HepG2 (cell line): ENCODE results near the gene MYO5B. TPM values are rescaled to one million over a fixed set of nuclear protein-coding genes. Genes with fewer than 3 reads are reported as not detected.

Experiments used
- ATAC-seq: fragments of 200-7000 bp; cut with Tn5 transposase; 3 replicates; pipeline ENCODE4 v1.9.1; 2020; ENCODE audit warnings: mild to moderate bottlenecking, moderate library complexity
- BruUV-seq: library from RNA; stranded (reverse); fragments of 400-500 nt; replicated peaks from 2 replicates; lab custom pipeline; 2021; lab: Mats Ljungman, UMichigan
- CTCF ChIA-PET: fragments of 300-600 bp; formaldehyde crosslinking; extraction: SDS; loops from one replicate; lab custom pipeline; 2021; ENCODE audit warnings: low total read pairs, inconsistent platforms, low intra/inter-chr PET ratio; lab: Yijun Ruan, JAX
- POLR2A ChIA-PET: fragments of 350-600 bp; sonication (Branson Sonifier 250); formaldehyde crosslinking; loops from one replicate; lab custom pipeline; 2020; ENCODE audit warnings: antibody characterized with exemption, inconsistent platforms; lab: Yijun Ruan, JAX
- DNase-seq: peaks from one replicate; pipeline ENCODE4 v3.0.0-alpha.2; 2015; ENCODE audit warnings: low spot score
- FAIRE-seq: peaks from 3 replicates; lab custom pipeline; 2011; peaks lifted over from hg19 to GRCh38; lab: Jason Lieb, UNC
- H2AFZ ChIP-seq: one replicate; pipeline ENCODE4 v1.6.1; 2011; ENCODE audit warnings: low read length, inconsistent platforms
- H3K27ac ChIP-seq: fragments of 300-600 bp; 3 replicates; pipeline ENCODE4 v1.8.0; 2011; ENCODE audit warnings: mixed run types, mild to moderate bottlenecking, mixed read lengths, low read length, inconsistent platforms; ENCODE audit not compliant: insufficient read depth; ENCODE audit errors: extremely low read length
- H3K27me3 ChIP-seq, 2 experiments: fragments of 200-600 bp in 1 of 2; 2 replicates in 1 of 2; 3 replicates in 1 of 2; pipeline versions ENCODE4 v1.6.0 to v1.8.0; 2011; ENCODE audit warnings: low read length in 2 of 2, mild to moderate bottlenecking in 2 of 2, moderate library complexity in 2 of 2, inconsistent platforms in 1 of 2; ENCODE audit not compliant: insufficient read depth in 2 of 2, control insufficient read depth in 1 of 2
- H3K36me3 ChIP-seq, 2 experiments: fragments of 200-600 bp in 1 of 2; replicated peaks in 1 of 2; 2 replicates in 1 of 2; 3 replicates in 1 of 2; pipeline versions ENCODE4 v1.5.1 to v1.8.0; 2011; ENCODE audit warnings: low read length in 2 of 2, inconsistent platforms in 1 of 2; ENCODE audit not compliant: insufficient read depth in 2 of 2, control insufficient read depth in 1 of 2
- H3K4me1 ChIP-seq: 2 replicates; pipeline ENCODE4 v1.5.1; 2012; ENCODE audit warnings: low read length, inconsistent platforms; ENCODE audit not compliant: insufficient read depth
- H3K4me2 ChIP-seq: 2 replicates; pipeline ENCODE4 v1.6.0; 2011; ENCODE audit warnings: low read depth, low read length, inconsistent platforms
- H3K4me3 ChIP-seq, 3 experiments: fragments of 200-600 bp in 1 of 3; sonication (generic), shearing (Covaris generic) in 1 of 3; replicated peaks in 1 of 3; 2 replicates each; pipeline ENCODE4 v1.5.1; 2011 to 2016; ENCODE audit warnings: low read length in 3 of 3, inconsistent platforms in 2 of 3, low read depth in 2 of 3, mild to moderate bottlenecking in 2 of 3, control low read depth in 1 of 3, mixed read lengths in 1 of 3; ENCODE audit not compliant: insufficient read depth in 1 of 3
- H3K79me2 ChIP-seq: one replicate; pipeline ENCODE4 v1.6.1; 2011; ENCODE audit warnings: low read length, inconsistent platforms; ENCODE audit not compliant: insufficient read depth
- H3K9ac ChIP-seq: 2 replicates; pipeline ENCODE4 v1.6.0; 2011; ENCODE audit warnings: mild to moderate bottlenecking, low read depth, low read length, inconsistent platforms; ENCODE audit not compliant: insufficient read depth
- H3K9me3 ChIP-seq: 2 replicates; pipeline ENCODE4 v1.5.1; 2012; ENCODE audit warnings: mild to moderate bottlenecking, low read length
- H4K20me1 ChIP-seq: 2 replicates; pipeline ENCODE4 v1.6.0; 2011; ENCODE audit warnings: inconsistent platforms, mild to moderate bottlenecking, low read length, moderate library complexity; ENCODE audit not compliant: insufficient read depth
- GATA4 ChIP-seq: sonication (generic); IDR thresholded peaks from 2 replicates; pipeline ENCODE4 v1.6.1; 2016; ENCODE audit warnings: antibody characterized with exemption, low read depth, borderline replicate concordance
- KLF9 ChIP-seq: IDR thresholded peaks from 2 replicates; pipeline ENCODE4 v1.6.1; 2016; ENCODE audit warnings: low read depth
- MBNL3 ChIP-seq: fragments of 250-450 bp; sonication (Bioruptor Pico); conservative IDR thresholded peaks from 2 replicates; pipeline ENCODE4 v1.8.0; 2022; ENCODE audit warnings: mild to moderate bottlenecking, inconsistent platforms
- POLR2A ChIP-seq, 2 experiments: IDR thresholded peaks; 2 replicates each; pipeline ENCODE4 v1.6.1; 2011; ENCODE audit warnings: low read depth in 2 of 2, low read length in 2 of 2, mild to moderate bottlenecking in 1 of 2, moderate library complexity in 1 of 2; ENCODE audit not compliant: insufficient read depth in 1 of 2
- RXRA ChIP-seq: sonication (generic); formaldehyde crosslinking; IDR thresholded peaks from 2 replicates; pipeline ENCODE4 v1.5.1; 2020; ENCODE audit warnings: missing genetic modification reagents
- SMAD3 ChIP-seq: sonication (generic); formaldehyde crosslinking; IDR thresholded peaks from 2 replicates; pipeline ENCODE4 v1.4.0; 2020; ENCODE audit warnings: missing genetic modification reagents
- SUZ12 ChIP-seq: fragments of 150-350 bp; IDR thresholded peaks from 2 replicates; pipeline ENCODE4 v1.6.1; 2014; ENCODE audit warnings: low read depth, low read length
- TEAD2 ChIP-seq: sonication (generic); formaldehyde crosslinking; IDR thresholded peaks from 2 replicates; pipeline ENCODE4 v1.9.0; 2021; ENCODE audit warnings: missing genetic modification reagents
- ZBTB38 ChIP-seq: sonication (generic); formaldehyde crosslinking; IDR thresholded peaks from 2 replicates; pipeline ENCODE4 v1.5.1; 2020; ENCODE audit warnings: mild to moderate bottlenecking, missing genetic modification reagents
- ZEB1 ChIP-seq: IDR thresholded peaks from 2 replicates; pipeline ENCODE4 v1.6.1; 2012; ENCODE audit warnings: mild to moderate bottlenecking, low read depth, inconsistent platforms; ENCODE audit not compliant: insufficient replicate concordance
- ZFP41 ChIP-seq: sonication (generic); formaldehyde crosslinking; IDR thresholded peaks from 2 replicates; pipeline ENCODE4 v1.4.0; 2020; ENCODE audit warnings: mild to moderate bottlenecking, missing genetic modification reagents, borderline replicate concordance
- ZIK1 ChIP-seq: sonication (generic); formaldehyde crosslinking; IDR thresholded peaks from 2 replicates; pipeline ENCODE4 v1.5.0; 2020; ENCODE audit warnings: mild to moderate bottlenecking, low read depth, missing genetic modification reagents, borderline replicate concordance
- ZNF274 ChIP-seq: sonication (generic); formaldehyde crosslinking; IDR thresholded peaks from 2 replicates; pipeline ENCODE4 v1.5.1; 2020; ENCODE audit warnings: mild to moderate bottlenecking, missing genetic modification reagents
- ZNF331 ChIP-seq: sonication (generic); formaldehyde crosslinking; IDR thresholded peaks from 2 replicates; pipeline ENCODE4 v1.4.0; 2020; ENCODE audit warnings: missing genetic modification reagents
- ZNF598 ChIP-seq: sonication (generic); formaldehyde crosslinking; IDR thresholded peaks from 2 replicates; pipeline ENCODE4 v1.5.1; 2020; ENCODE audit warnings: mild to moderate bottlenecking, missing genetic modification reagents, borderline replicate concordance
- ZNF616 ChIP-seq: sonication (generic); formaldehyde crosslinking; IDR thresholded peaks from 2 replicates; pipeline ENCODE4 v1.5.0; 2020; ENCODE audit warnings: low read depth, mild to moderate bottlenecking, missing genetic modification reagents
- ZNF652 ChIP-seq: IDR thresholded peaks from 2 replicates; pipeline ENCODE4 v1.6.1; 2016; ENCODE audit warnings: low read depth, borderline replicate concordance
- ZNF841 ChIP-seq: sonication (generic); formaldehyde crosslinking; IDR thresholded peaks from 2 replicates; pipeline ENCODE4 v1.8.1; 2023; ENCODE audit warnings: missing genetic modification reagents, borderline replicate concordance
- WGBS: methylation state at CpG from one replicate; pipeline ENCODE4 v1.1.6; 2017; ENCODE audit warnings: low lambda C conversion rate; 5-methylcytosine and 5-hydroxymethylcytosine counted together
- in situ Hi-C: cut with HindIII; loops from 2 replicates; pipeline ENCODE4 v1.10.0; 2017; ENCODE audit warnings: low pct_unique_long_range_greater_than_20kb; ENCODE audit not compliant: extremely low pct_ligation_motif_present
- intact Hi-C: fragments of 100-400 bp; cut with micrococcal nuclease; formaldehyde crosslinking; loops from one replicate; pipeline ENCODE4 v1.10.0; 2022; ENCODE audit not compliant: unreplicated experiment
- polyA plus RNA-seq, 8 experiments: library from polyadenylated mRNA; depleted of rRNA in 3 of 8; stranded (reverse) in 7 of 8; unstranded in 1 of 8; fragments of >200 nt; fragmentation: Illumina TruSeq in 4 of 8; extraction: Trizol in 4 of 8; gene quantifications; 2 replicates each; pipeline versions ENCODE4 v1.2.1 to v1.2.3, GENCODE V29; 2011 to 2016; ENCODE audit warnings: low read depth in 4 of 8, missing spikeins in 1 of 8, mixed read lengths in 1 of 8; ENCODE audit not compliant: insufficient read depth in 1 of 8
- total RNA-seq, 5 experiments: library from RNA; depleted of rRNA; stranded (reverse); fragments of >200 nt; fragmentation: Illumina TruSeq; extraction: Trizol; gene quantifications; 2 replicates each; pipeline ENCODE4 v1.2.3, GENCODE V29; 2016; ENCODE audit warnings: low read depth in 1 of 5
- TF ChIP-seq, protein P1 (sequence below): sonication (generic); formaldehyde crosslinking; IDR thresholded peaks from 2 replicates; pipeline ENCODE4 v1.5.1; 2020; ENCODE audit warnings: mild to moderate bottlenecking, missing genetic modification reagents, borderline replicate concordance
- TF ChIP-seq, protein P2 (sequence below): sonication (generic); formaldehyde crosslinking; IDR thresholded peaks from 2 replicates; pipeline ENCODE4 v1.4.0; 2020; ENCODE audit warnings: missing genetic modification reagents

The MYO5B gene
- total and polyA plus RNA-seq, 2 of the 13 experiments (the other 11 are each of a cell fraction or from before 2014, with no cell fraction given): 13.1 to 24.0 TPM

DNA sequence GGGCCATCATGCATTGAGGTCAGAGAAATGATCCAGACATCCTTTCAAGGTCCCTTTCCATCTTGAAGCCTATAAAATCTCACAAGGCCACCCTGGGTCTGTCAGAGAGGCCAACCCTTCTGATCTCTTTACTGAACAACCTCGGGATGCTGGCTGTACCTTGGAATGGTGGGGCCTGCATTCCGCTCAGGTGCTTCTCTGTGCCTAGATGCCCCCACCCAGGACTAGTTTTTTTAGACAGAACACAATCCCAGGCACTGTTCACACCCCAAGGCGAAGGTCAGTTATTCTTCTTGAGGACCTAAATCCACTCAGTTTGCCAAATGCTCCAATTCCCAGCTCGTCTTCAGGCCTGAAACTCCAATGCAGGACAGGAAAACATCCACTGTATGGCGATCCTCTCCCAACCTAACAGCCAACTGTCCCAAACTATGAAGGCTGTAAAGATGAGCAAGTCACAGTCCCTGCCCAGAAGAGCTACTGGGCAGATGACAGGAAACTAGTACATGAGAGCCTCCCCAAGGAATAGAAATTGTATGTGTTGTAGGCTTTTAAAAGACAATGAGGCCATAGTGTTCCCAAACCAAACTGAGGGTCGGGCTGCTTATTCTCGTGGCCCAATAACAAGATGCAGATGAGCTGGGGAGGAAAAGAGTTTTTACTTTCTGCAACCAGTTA, 227.2 kb downstream of the MYO5B start:
- CTCF ChIA-PET: no interaction called here
- peak overlapping the region in 1 of 3 experiments; percentile 60; a peak in 2 of 6 replicates for H3K4me3 ChIP-seq
- ATAC-seq: peak; percentile 48
- no peaks in the 10 kb centered on the region for H3K9me3 ChIP-seq
- H3K79me2 ChIP-seq: no peaks in the 10 kb centered on the region
- H2AFZ ChIP-seq: no peak overlapping the region
- POLR2A ChIA-PET: interaction anchor here (0.9 to 1.1 kb wide), 2 partner anchors 12 to 23 kb away, joined by 3 read pairs; no protein-coding TSS in a partner anchor
- no peaks in the 10 kb centered on the region for H3K27me3 ChIP-seq
- peak overlapping the region; percentile 59 for H3K9ac ChIP-seq
- WGBS: 72% methylated on average over 7 of the region's 7 CpGs
- intact Hi-C loops (loop anchor here (5.0 kb wide), 1 partner anchor 65 kb away; no protein-coding TSS in a partner anchor), in situ Hi-C loops (no loop called here)
- H3K36me3 ChIP-seq: peaks cover 3 to 13% of the 10 kb centered on the region in 2 experiments; a peak in 4 of 5 replicates
- DNase-seq: no peak
- peak overlapping the region; percentile 63 for H3K4me2 ChIP-seq
- peaks cover 47% of the 10 kb centered on the region for H3K4me1 ChIP-seq
- BruUV-seq: TSS peak; percentile 85
- FAIRE-seq: no peak
- no peaks in the 10 kb centered on the region for H4K20me1 ChIP-seq
- H3K27ac ChIP-seq: peak overlapping the region; percentile 76
- TF ChIP-seq RXRA (CRISPR knock-in tag): no peak
- TF ChIP-seq MBNL3 (CRISPR knock-in tag): no peak
- TF ChIP-seq KLF9 (CRISPR knock-in tag): no peak
- TF ChIP-seq ZIK1: no peak
- no peak for TF ChIP-seq ZFP41
- no peak for TF ChIP-seq ZNF331
- TF ChIP-seq ZNF274 (CRISPR knock-in tag): 0 out of 2 replicates have a peak, but pooled peaks have one; percentile 32
- TF ChIP-seq, protein P1, sequence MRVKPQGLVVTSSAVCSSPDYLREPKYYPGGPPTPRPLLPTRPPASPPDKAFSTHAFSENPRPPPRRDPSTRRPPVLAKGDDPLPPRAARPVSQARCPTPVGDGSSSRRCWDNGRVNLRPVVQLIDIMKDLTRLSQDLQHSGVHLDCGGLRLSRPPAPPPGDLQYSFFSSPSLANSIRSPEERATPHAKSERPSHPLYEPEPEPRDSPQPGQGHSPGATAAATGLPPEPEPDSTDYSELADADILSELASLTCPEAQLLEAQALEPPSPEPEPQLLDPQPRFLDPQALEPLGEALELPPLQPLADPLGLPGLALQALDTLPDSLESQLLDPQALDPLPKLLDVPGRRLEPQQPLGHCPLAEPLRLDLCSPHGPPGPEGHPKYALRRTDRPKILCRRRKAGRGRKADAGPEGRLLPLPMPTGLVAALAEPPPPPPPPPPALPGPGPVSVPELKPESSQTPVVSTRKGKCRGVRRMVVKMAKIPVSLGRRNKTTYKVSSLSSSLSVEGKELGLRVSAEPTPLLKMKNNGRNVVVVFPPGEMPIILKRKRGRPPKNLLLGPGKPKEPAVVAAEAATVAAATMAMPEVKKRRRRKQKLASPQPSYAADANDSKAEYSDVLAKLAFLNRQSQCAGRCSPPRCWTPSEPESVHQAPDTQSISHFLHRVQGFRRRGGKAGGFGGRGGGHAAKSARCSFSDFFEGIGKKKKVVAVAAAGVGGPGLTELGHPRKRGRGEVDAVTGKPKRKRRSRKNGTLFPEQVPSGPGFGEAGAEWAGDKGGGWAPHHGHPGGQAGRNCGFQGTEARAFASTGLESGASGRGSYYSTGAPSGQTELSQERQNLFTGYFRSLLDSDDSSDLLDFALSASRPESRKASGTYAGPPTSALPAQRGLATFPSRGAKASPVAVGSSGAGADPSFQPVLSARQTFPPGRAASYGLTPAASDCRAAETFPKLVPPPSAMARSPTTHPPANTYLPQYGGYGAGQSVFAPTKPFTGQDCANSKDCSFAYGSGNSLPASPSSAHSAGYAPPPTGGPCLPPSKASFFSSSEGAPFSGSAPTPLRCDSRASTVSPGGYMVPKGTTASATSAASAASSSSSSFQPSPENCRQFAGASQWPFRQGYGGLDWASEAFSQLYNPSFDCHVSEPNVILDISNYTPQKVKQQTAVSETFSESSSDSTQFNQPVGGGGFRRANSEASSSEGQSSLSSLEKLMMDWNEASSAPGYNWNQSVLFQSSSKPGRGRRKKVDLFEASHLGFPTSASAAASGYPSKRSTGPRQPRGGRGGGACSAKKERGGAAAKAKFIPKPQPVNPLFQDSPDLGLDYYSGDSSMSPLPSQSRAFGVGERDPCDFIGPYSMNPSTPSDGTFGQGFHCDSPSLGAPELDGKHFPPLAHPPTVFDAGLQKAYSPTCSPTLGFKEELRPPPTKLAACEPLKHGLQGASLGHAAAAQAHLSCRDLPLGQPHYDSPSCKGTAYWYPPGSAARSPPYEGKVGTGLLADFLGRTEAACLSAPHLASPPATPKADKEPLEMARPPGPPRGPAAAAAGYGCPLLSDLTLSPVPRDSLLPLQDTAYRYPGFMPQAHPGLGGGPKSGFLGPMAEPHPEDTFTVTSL (CRISPR knock-in tag): peak; percentile 16; the same call in 1 of the 2 replicates
- no peak for TF ChIP-seq ZNF652 (CRISPR knock-in tag)
- no peak for TF ChIP-seq ZNF598
- 0 out of 2 replicates have a peak, but pooled peaks have one; percentile 4 for TF ChIP-seq SMAD3 (CRISPR knock-in tag)
- no peak for TF ChIP-seq ZNF616 (CRISPR knock-in tag)
- TF ChIP-seq SUZ12: no peak
- TF ChIP-seq, protein P2, sequence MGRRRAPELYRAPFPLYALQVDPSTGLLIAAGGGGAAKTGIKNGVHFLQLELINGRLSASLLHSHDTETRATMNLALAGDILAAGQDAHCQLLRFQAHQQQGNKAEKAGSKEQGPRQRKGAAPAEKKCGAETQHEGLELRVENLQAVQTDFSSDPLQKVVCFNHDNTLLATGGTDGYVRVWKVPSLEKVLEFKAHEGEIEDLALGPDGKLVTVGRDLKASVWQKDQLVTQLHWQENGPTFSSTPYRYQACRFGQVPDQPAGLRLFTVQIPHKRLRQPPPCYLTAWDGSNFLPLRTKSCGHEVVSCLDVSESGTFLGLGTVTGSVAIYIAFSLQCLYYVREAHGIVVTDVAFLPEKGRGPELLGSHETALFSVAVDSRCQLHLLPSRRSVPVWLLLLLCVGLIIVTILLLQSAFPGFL (CRISPR knock-in tag): no peak
- no peak for TF ChIP-seq GATA4
- TF ChIP-seq ZBTB38 (CRISPR knock-in tag): no peak
- TF ChIP-seq ZNF841 (CRISPR knock-in tag): no peak
- TF ChIP-seq ZEB1: no peak
- TF ChIP-seq TEAD2: no peak
- no peak for TF ChIP-seq POLR2A (IDR thresholded peaks at IDR 0.05; ENCODE audit: insufficient read depth in 1 of 2, low read depth in 2 of 2, low read length in 2 of 2)
